ENCODE measurements around the gene MRPL33.

- no peak for TF ChIP-seq EZH2 (IDR thresholded peaks at IDR 0.05)
- no peak for TF ChIP-seq POLR2AphosphoS5 (IDR thresholded peaks at IDR 0.05; ENCODE audit: borderline replicate concordance, low read depth, low read length)
Observed at GRCh38 chr2:27811768-27812167, 40.2 kb downstream of the MRPL33 start.
